SK-N-SH (cell line): ENCODE measurements around the gene NLGN1. TPM values are rescaled to one million over a fixed set of nuclear protein-coding genes. Genes with fewer than 3 reads are reported as not detected.

Experiments used
- CTCF ChIA-PET: fragments of 300-600, 350-600 bp; formaldehyde crosslinking; extraction: SDS; loops from one replicate; lab custom pipeline; 2021; lab: Yijun Ruan, JAX
- POLR2A ChIA-PET: fragments of 350-600 bp; sonication (Branson Sonifier 250); formaldehyde crosslinking; extraction: SDS; loops from one replicate; lab custom pipeline; 2020; ENCODE audit warnings: antibody characterized with exemption, inconsistent platforms; lab: Yijun Ruan, JAX
- DNase-seq: peaks from one replicate; pipeline ENCODE4 v3.0.0; 2012
- H2AFZ ChIP-seq: fragments of 200-600 bp; sonication (generic); 2 replicates; pipeline ENCODE4 v1.8.1; 2016; ENCODE audit warnings: antibody characterized with exemption, mild to moderate bottlenecking, low read depth
- H3F3A ChIP-seq: fragments of 200-600 bp; sonication (generic); replicated peaks from 2 replicates; pipeline ENCODE3; 2016; ENCODE audit warnings: antibody characterized with exemption, mild to moderate bottlenecking; ENCODE audit not compliant: insufficient read depth
- H3K27ac ChIP-seq, 2 experiments: fragments of 200-500 bp in 1 of 2; fragments of 200-600 bp in 1 of 2; sonication (Bioruptor generic) in 1 of 2; sonication (generic), shearing (Covaris generic) in 1 of 2; 2 replicates each; pipeline versions ENCODE4 v1.5.1 to v1.6.1; 2014 to 2016; ENCODE audit warnings: low read depth in 2 of 2, inconsistent platforms in 1 of 2, low read length in 1 of 2, mild to moderate bottlenecking in 1 of 2, mixed read lengths in 1 of 2
- H3K27me3 ChIP-seq: fragments of 200-600 bp; sonication (generic), shearing (Covaris generic); 2 replicates; pipeline ENCODE4 v1.6.1; 2016; ENCODE audit warnings: mixed run types; ENCODE audit not compliant: insufficient read depth
- H3K36me3 ChIP-seq, 2 experiments: fragments of 200-500 bp in 1 of 2; fragments of 200-600 bp in 1 of 2; sonication (Bioruptor generic) in 1 of 2; sonication (generic) in 1 of 2; replicated peaks in 1 of 2; 2 replicates each; pipeline versions ENCODE3 to v1.5.1; 2014 to 2016; ENCODE audit warnings: low read length in 1 of 2, mild to moderate bottlenecking in 1 of 2; ENCODE audit not compliant: insufficient read depth in 2 of 2, control insufficient read depth in 1 of 2
- H3K4me1 ChIP-seq, 2 experiments: fragments of 200-500 bp in 1 of 2; fragments of 200-600 bp in 1 of 2; sonication (Bioruptor generic) in 1 of 2; sonication (generic), shearing (Covaris generic) in 1 of 2; 2 replicates each; pipeline versions ENCODE4 v1.5.1 to v1.6.1; 2014 to 2016; ENCODE audit warnings: low read depth in 1 of 2, low read length in 1 of 2, mixed run types in 1 of 2; ENCODE audit not compliant: insufficient read depth in 2 of 2, control insufficient read depth in 1 of 2
- H3K4me2 ChIP-seq: fragments of 200-600 bp; sonication (generic), shearing (Covaris generic); 2 replicates; pipeline ENCODE4 v1.6.1; 2017; ENCODE audit warnings: mixed run types
- H3K4me3 ChIP-seq, 2 experiments: fragments of 200-500 bp in 1 of 2; fragments of 200-600 bp in 1 of 2; sonication (Bioruptor generic) in 1 of 2; sonication (generic), shearing (Covaris generic) in 1 of 2; 2 replicates each; pipeline versions ENCODE4 v1.5.1 to v1.8.1; 2014 to 2016; ENCODE audit warnings: low read depth in 2 of 2, inconsistent platforms in 1 of 2, low read length in 1 of 2, mild to moderate bottlenecking in 1 of 2, mixed read lengths in 1 of 2, moderate library complexity in 1 of 2
- H3K79me2 ChIP-seq: fragments of 200-600 bp; sonication (generic); 2 replicates; pipeline ENCODE4 v1.8.1; 2017; ENCODE audit warnings: mild to moderate bottlenecking; ENCODE audit not compliant: insufficient read depth
- H3K9ac ChIP-seq: fragments of 200-600 bp; sonication (generic); 2 replicates; pipeline ENCODE4 v1.6.1; 2017; ENCODE audit warnings: mixed run types
- H3K9me2 ChIP-seq: fragments of 200-600 bp; sonication (generic); 2 replicates; pipeline ENCODE4 v1.6.1; 2017; ENCODE audit warnings: mixed run types
- H3K9me3 ChIP-seq: fragments of 200-600 bp; sonication (generic); 2 replicates; pipeline ENCODE4 v1.6.1; 2017; ENCODE audit warnings: mixed run types, mild to moderate bottlenecking, moderate library complexity
- H4K20me1 ChIP-seq: fragments of 200-600 bp; sonication (generic); 2 replicates; pipeline ENCODE4 v1.6.1; 2017; ENCODE audit warnings: mild to moderate bottlenecking, mixed run types; ENCODE audit not compliant: insufficient read depth
- EP300 ChIP-seq, 2 experiments: IDR thresholded peaks; 2 replicates each; pipeline versions ENCODE4 v1.4.0 to v1.6.1; 2012; ENCODE audit warnings: borderline replicate concordance in 1 of 2, low read depth in 1 of 2, low read length in 1 of 2
- EZH2phosphoT487 ChIP-seq: fragments of 200-600 bp; sonication (generic); IDR thresholded peaks from 2 replicates; pipeline ENCODE4 v1.6.1; 2017; ENCODE audit warnings: low read depth, mixed run types, mild to moderate bottlenecking, antibody characterized with exemption, moderate library complexity, borderline replicate concordance
- IRF3 ChIP-seq: fragments of 150-350 bp; IDR thresholded peaks from 2 replicates; pipeline ENCODE4 v1.6.1; 2016; ENCODE audit warnings: mild to moderate bottlenecking, low read depth, low read length
- JUND ChIP-seq: IDR thresholded peaks from 2 replicates; pipeline ENCODE4 v1.4.0; 2012
- MEF2A ChIP-seq: IDR thresholded peaks from 2 replicates; pipeline ENCODE4 v1.4.0; 2012; ENCODE audit warnings: low read depth, borderline replicate concordance
- MXI1 ChIP-seq: IDR thresholded peaks from 2 replicates; pipeline ENCODE4 v1.6.1; 2012; ENCODE audit warnings: mild to moderate bottlenecking, low read depth, low read length, improper control_type of control experiment
- POLR2AphosphoS5 ChIP-seq: IDR thresholded peaks from 2 replicates; pipeline ENCODE4 v1.6.1; 2012; ENCODE audit warnings: low read depth, low read length
- RAD21 ChIP-seq: IDR thresholded peaks from 2 replicates; pipeline ENCODE4 v1.6.1; 2012; ENCODE audit warnings: mild to moderate bottlenecking, low read length
- RCOR1 ChIP-seq: fragments of 150-350 bp; IDR thresholded peaks from 2 replicates; pipeline ENCODE4 v1.6.1; 2017; ENCODE audit warnings: antibody characterized with exemption, low read length
- RFX5 ChIP-seq: IDR thresholded peaks from 2 replicates; pipeline ENCODE4 v1.6.1; 2012; ENCODE audit warnings: mild to moderate bottlenecking, improper control_type of control experiment, low read length
- SIN3A ChIP-seq: IDR thresholded peaks from 2 replicates; pipeline ENCODE4 v1.6.1; 2012; ENCODE audit warnings: low read depth, mild to moderate bottlenecking, low read length, moderate library complexity, borderline replicate concordance
- SMC3 ChIP-seq: IDR thresholded peaks from 2 replicates; pipeline ENCODE4 v1.6.1; 2012; ENCODE audit warnings: low read depth, low read length, improper control_type of control experiment
- TCF12 ChIP-seq: IDR thresholded peaks from 2 replicates; pipeline ENCODE4 v1.4.0; 2012
- WGBS: methylation state at CpG from one replicate; pipeline ENCODE4 v1.1.6; 2017; ENCODE audit warnings: low lambda C conversion rate; 5-methylcytosine and 5-hydroxymethylcytosine counted together
- polyA plus RNA-seq, 3 experiments: library from polyadenylated mRNA; depleted of rRNA; stranded (reverse); fragments of >200 nt; gene quantifications; 2 replicates each; pipeline ENCODE4 v1.2.3, GENCODE V29; 2012
- TF ChIP-seq, protein P1 (sequence below): fragments of 200-600 bp; sonication (generic); IDR thresholded peaks from 2 replicates; pipeline ENCODE4 v1.6.1; 2017; ENCODE audit warnings: antibody characterized with exemption, mild to moderate bottlenecking, moderate library complexity
- TF ChIP-seq, protein P2 (sequence below): fragments of 150-350 bp; IDR thresholded peaks from 2 replicates; pipeline ENCODE4 v1.6.1; 2017; ENCODE audit warnings: antibody characterized with exemption, low read length, low read depth, borderline replicate concordance

Gene NLGN1
- polyA plus RNA-seq, 1 of the 3 experiments (the other 2 are of a cell fraction): 1.5 TPM

GRCh38 chr3:174101244-174101643 lies 703.7 kb downstream of the NLGN1 start:
- no peak for TF ChIP-seq POLR2AphosphoS5
- TF ChIP-seq, protein P1, sequence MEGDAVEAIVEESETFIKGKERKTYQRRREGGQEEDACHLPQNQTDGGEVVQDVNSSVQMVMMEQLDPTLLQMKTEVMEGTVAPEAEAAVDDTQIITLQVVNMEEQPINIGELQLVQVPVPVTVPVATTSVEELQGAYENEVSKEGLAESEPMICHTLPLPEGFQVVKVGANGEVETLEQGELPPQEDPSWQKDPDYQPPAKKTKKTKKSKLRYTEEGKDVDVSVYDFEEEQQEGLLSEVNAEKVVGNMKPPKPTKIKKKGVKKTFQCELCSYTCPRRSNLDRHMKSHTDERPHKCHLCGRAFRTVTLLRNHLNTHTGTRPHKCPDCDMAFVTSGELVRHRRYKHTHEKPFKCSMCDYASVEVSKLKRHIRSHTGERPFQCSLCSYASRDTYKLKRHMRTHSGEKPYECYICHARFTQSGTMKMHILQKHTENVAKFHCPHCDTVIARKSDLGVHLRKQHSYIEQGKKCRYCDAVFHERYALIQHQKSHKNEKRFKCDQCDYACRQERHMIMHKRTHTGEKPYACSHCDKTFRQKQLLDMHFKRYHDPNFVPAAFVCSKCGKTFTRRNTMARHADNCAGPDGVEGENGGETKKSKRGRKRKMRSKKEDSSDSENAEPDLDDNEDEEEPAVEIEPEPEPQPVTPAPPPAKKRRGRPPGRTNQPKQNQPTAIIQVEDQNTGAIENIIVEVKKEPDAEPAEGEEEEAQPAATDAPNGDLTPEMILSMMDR: no peak
- TF ChIP-seq, protein P2, sequence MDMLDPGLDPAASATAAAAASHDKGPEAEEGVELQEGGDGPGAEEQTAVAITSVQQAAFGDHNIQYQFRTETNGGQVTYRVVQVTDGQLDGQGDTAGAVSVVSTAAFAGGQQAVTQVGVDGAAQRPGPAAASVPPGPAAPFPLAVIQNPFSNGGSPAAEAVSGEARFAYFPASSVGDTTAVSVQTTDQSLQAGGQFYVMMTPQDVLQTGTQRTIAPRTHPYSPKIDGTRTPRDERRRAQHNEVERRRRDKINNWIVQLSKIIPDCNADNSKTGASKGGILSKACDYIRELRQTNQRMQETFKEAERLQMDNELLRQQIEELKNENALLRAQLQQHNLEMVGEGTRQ: no peak
- TF ChIP-seq, all 33 proteins: peak for 0
- no peaks in the 10 kb centered on the region for H3K27me3 ChIP-seq
- no peak overlapping the region for H3K4me2 ChIP-seq
- no peaks in the 10 kb centered on the region for H3K9me3 ChIP-seq
- 91% methylated on average over 5 of the region's 5 CpGs for WGBS
- no peaks in the 10 kb centered on the region for H3K9me2 ChIP-seq
- H3K79me2 ChIP-seq: no peaks in the 10 kb centered on the region
- no peaks in the 10 kb centered on the region; a peak in 2 of 4 replicates for H3K4me1 ChIP-seq
- no peaks in the 10 kb centered on the region for H3F3A ChIP-seq
- ChIA-PET POLR2A (no interaction called here), CTCF (no interaction called here)
- H3K27ac ChIP-seq: no peak overlapping the region
- no peak overlapping the region for H2AFZ ChIP-seq
- H3K36me3 ChIP-seq: no peaks in the 10 kb centered on the region
- no peak overlapping the region for H3K4me3 ChIP-seq
- no peak overlapping the region for H3K9ac ChIP-seq
- H4K20me1 ChIP-seq: no peaks in the 10 kb centered on the region
- no peak for DNase-seq

- Histone ChIP-seq H3K36me3 (no peaks in the 10 kb centered on the region), H3K27me3 (no peaks in the 10 kb centered on the region), H4K20me1 (no peaks in the 10 kb centered on the region), H3K4me1 (no peaks in the 10 kb centered on the region; a peak in 2 of 4 replicates), H2AFZ (no peak overlapping the region), H3K9me2 (no peaks in the 10 kb centered on the region), H3K4me3 (no peak overlapping the region), H3K9me3 (no peaks in the 10 kb centered on the region), H3K4me2 (no peak overlapping the region), H3K9ac (no peak overlapping the region), H3K27ac (no peak overlapping the region), H3F3A (no peaks in the 10 kb centered on the region), H3K79me2 (no peaks in the 10 kb centered on the region)
- ChIA-PET POLR2A (no interaction called here), CTCF (no interaction called here)
- TF ChIP-seq EP300 (IDR thresholded peaks at IDR 0.05; ENCODE audit: borderline replicate concordance in 1 of 2, low read depth in 1 of 2, low read length in 1 of 2): no peak
- no peak for TF ChIP-seq MXI1
- no peak for TF ChIP-seq JUND
- TF ChIP-seq SMC3: no peak
- no peak for TF ChIP-seq EZH2phosphoT487
- TF ChIP-seq MEF2A: no peak
- TF ChIP-seq IRF3: no peak
- no peak for TF ChIP-seq RFX5
- TF ChIP-seq RCOR1: no peak
- no peak for TF ChIP-seq TCF12
- no peak for TF ChIP-seq RAD21
- TF ChIP-seq SIN3A: no peak
- TF ChIP-seq, protein P2: no peak
- TF ChIP-seq, protein P1: no peak
- 86% methylated on average over 7 of the region's 7 CpGs for WGBS
- no peak for DNase-seq
These were observed 704.7 kb downstream of the NLGN1 start for GRCh38 chr3:174102274-174102673.
